Testis (tissue), 3 donors: ENCODE measurements around the gene CYP3A4. TPM values are rescaled to one million over a fixed set of nuclear protein-coding genes. Genes with fewer than 3 reads are reported as not detected.

Experiments
- DNase-seq: peaks from one replicate; pipeline ENCODE4 v3.0.0-alpha.2; 2019
- H3K27ac ChIP-seq, 2 donors: fragments of 200-600 bp; sonication (generic); one replicate each; pipeline ENCODE4 v1.5.1; 2019
- H3K27me3 ChIP-seq: fragments of 200-600 bp; sonication (generic); one replicate; pipeline ENCODE4 v1.5.1; 2019
- H3K36me3 ChIP-seq: fragments of 200-600 bp; sonication (generic); one replicate; pipeline ENCODE4 v1.5.1; 2017; ENCODE audit warnings: low read depth; ENCODE audit errors: missing control alignments
- H3K4me1 ChIP-seq: fragments of 200-600 bp; sonication (generic); one replicate; pipeline ENCODE4 v1.5.1; 2019
- H3K4me3 ChIP-seq, 2 donors: fragments of 200-600 bp; sonication (generic); one replicate each; pipeline ENCODE4 v1.5.1; 2017 to 2019
- H3K9me3 ChIP-seq: fragments of 200-600 bp; sonication (generic); one replicate; pipeline ENCODE4 v1.5.1; 2017
- POLR2A ChIP-seq: fragments of 450-650 bp; IDR thresholded peaks from one replicate; pipeline ENCODE4 v1.6.1; 2017; ENCODE audit warnings: antibody characterized with exemption, mild to moderate bottlenecking, moderate library complexity
- WGBS, 2 donors: methylation state at CpG; one replicate each; pipeline ENCODE4 v1.1.5; 2018; 5-methylcytosine and 5-hydroxymethylcytosine counted together
- intact Hi-C: fragments of 100-400 bp; cut with DNase I; formaldehyde crosslinking; loops from one replicate; pipeline ENCODE4 v1.15.1; 2023; ENCODE audit warnings: low total_unique reads
- polyA plus RNA-seq: library from polyadenylated mRNA; stranded (reverse); fragments of 350-450 nt; fragmentation: Illumina TruSeq; extraction: RNeasy Lipid Tissue Mini Kit (QIAGEN cat#74804); gene quantifications from one replicate; pipeline ENCODE4 v1.2.3, GENCODE V29; 2014; ENCODE audit warnings: low read depth, low replicate concordance; ENCODE audit not compliant: insufficient read depth
- total RNA-seq, 2 donors: library from RNA; depleted of rRNA; stranded (reverse); fragments of >200 nt; gene quantifications; one replicate each; pipeline ENCODE4 v1.2.3, GENCODE V29; 2016
- TF ChIP-seq, protein P1 (sequence below), 3 experiments: fragments of 450-650 bp in 2 of 3; fragments of 200-600 bp in 1 of 3; sonication (generic) in 1 of 3; IDR thresholded peaks; one replicate each; pipeline ENCODE4 v1.5.1; 2016 to 2019; ENCODE audit warnings: antibody characterized with exemption in 3 of 3, mild to moderate bottlenecking in 2 of 3, moderate library complexity in 1 of 3

The CYP3A4 gene
- total and polyA plus RNA-seq, 3 donors from 2014 or later, result 0.34 to 1.8 (median 1.3) TPM

GRCh38 chr7:99793443-99793842 is 9.5 kb upstream of the CYP3A4 start:
- no peaks in the 10 kb centered on the region for H3K36me3 ChIP-seq
- H3K4me1 ChIP-seq, result no peaks in the 10 kb centered on the region
- H3K4me3 ChIP-seq, result no peak overlapping the region
- no peak for DNase-seq
- no peak overlapping the region for H3K27ac ChIP-seq
- no peaks in the 10 kb centered on the region for H3K27me3 ChIP-seq
- 91 to 98% methylated on average over 5 of the region's 5 CpGs for WGBS, 2 donors
- H3K9me3 ChIP-seq, result no peaks in the 10 kb centered on the region
- intact Hi-C loops, result no loop called here
- TF ChIP-seq POLR2A, result no peak
- TF ChIP-seq, protein P1, sequence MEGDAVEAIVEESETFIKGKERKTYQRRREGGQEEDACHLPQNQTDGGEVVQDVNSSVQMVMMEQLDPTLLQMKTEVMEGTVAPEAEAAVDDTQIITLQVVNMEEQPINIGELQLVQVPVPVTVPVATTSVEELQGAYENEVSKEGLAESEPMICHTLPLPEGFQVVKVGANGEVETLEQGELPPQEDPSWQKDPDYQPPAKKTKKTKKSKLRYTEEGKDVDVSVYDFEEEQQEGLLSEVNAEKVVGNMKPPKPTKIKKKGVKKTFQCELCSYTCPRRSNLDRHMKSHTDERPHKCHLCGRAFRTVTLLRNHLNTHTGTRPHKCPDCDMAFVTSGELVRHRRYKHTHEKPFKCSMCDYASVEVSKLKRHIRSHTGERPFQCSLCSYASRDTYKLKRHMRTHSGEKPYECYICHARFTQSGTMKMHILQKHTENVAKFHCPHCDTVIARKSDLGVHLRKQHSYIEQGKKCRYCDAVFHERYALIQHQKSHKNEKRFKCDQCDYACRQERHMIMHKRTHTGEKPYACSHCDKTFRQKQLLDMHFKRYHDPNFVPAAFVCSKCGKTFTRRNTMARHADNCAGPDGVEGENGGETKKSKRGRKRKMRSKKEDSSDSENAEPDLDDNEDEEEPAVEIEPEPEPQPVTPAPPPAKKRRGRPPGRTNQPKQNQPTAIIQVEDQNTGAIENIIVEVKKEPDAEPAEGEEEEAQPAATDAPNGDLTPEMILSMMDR (IDR thresholded peaks at IDR 0.05), result no peak

DNA sequence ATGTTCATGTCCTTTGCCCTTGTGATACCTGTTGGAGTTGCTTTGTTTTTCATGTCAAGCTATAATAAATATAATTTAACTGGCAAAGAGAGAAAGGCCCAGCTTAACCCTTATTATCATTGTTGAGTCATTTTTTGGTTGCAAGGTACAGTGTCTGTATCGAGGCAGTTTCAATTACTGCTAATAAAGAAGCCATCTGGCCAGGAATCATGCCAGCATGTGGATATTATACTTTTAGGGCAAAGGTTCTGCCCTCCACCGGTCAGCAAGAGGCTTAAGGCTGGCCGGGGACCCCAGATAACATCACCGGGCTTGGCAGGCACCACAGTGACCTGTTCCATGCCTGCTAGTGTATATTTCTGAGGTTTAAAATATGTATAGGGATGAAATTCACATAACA is 9.0 kb upstream of the CYP3A4 start:
- 41 to 59% methylated on average over 4 of the region's 4 CpGs for WGBS, 2 donors
- intact Hi-C loops, result no loop called here
- Histone ChIP-seq H3K4me1 (no peaks in the 10 kb centered on the region), H3K36me3 (no peaks in the 10 kb centered on the region), H3K4me3 (no peak overlapping the region), H3K9me3 (no peaks in the 10 kb centered on the region), H3K27me3 (no peaks in the 10 kb centered on the region), H3K27ac (no peak overlapping the region)
- TF ChIP-seq, protein P1 (IDR thresholded peaks at IDR 0.05), result no peak
- no peak for TF ChIP-seq POLR2A
- no peak for DNase-seq

DNA sequence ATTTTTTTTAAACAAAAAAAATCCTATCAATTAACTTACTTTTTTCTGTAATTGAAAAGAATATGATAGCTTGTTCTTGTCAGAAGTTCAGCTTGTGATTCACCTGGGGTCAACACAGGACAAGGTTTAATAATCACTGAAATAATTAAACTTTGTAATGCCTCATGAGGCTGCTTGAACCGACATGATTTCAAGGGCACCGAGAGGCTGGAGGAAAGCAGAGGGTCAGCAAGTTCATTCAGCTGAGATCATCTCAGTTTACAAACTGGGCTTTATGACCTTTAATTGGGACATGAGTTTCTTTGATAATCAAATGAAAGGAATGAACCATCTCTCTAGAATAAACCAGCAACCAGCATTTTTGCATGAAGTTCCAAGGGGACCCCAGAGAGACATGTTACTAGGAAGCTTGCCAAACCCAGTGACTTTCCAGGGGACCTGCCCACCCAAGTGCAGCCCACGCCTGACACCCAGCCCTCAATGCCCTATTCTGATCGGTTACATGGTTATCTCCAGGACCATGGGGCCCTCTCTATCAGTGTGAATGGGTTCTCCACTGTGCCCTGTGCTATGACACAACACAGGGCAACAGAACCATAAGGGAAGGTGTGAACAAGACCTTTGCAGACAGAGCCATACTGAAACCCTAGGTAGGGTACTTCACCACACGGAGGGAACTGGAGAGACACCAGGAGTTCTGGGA is 7.8 kb upstream of the CYP3A4 start:
- intact Hi-C loops, result no loop called here
- Histone ChIP-seq H3K27me3 (no peaks in the 10 kb centered on the region), H3K36me3 (no peaks in the 10 kb centered on the region), H3K9me3 (no peaks in the 10 kb centered on the region), H3K4me3 (no peak overlapping the region), H3K4me1 (no peaks in the 10 kb centered on the region), H3K27ac (no peak overlapping the region)
- TF ChIP-seq, protein P1 (IDR thresholded peaks at IDR 0.05), result no peak
- no peak for TF ChIP-seq POLR2A
- DNase-seq, result no peak
- WGBS, 2 donors, result 53 to 70% methylated on average over 5 of the region's 5 CpGs

DNA sequence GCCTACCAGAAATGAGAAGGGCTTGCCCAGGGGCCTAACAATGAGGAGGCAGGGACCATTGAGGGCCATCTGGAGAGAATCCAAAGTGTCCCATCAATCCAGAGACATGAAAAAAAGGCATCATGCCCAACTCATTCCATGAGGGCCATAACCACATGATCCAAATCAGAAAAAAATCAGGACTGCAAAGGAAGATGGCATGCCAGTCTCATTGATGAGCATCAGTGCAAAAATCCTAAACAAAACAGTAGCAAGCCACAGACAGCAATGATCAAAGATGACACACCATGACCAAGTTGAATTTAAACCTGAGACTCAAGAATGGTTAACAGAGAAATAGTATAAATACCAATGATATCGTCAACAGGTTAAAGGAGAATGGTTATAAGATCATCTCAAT is 7.0 kb upstream of the CYP3A4 start:
- DNase-seq, result no peak
- Histone ChIP-seq H3K4me3 (no peak overlapping the region), H3K27ac (no peak overlapping the region), H3K9me3 (no peaks in the 10 kb centered on the region), H3K4me1 (no peaks in the 10 kb centered on the region), H3K27me3 (no peaks in the 10 kb centered on the region), H3K36me3 (no peaks in the 10 kb centered on the region)
- WGBS, 2 donors, result 77 to 84% methylated on average over 1 of the region's 1 CpG
- intact Hi-C loops, result no loop called here
- TF ChIP-seq POLR2A, result no peak

GRCh38 chr7:99790407-99790806 is 6.4 kb upstream of the CYP3A4 start:
- Histone ChIP-seq H3K4me3 (no peak overlapping the region), H3K4me1 (no peaks in the 10 kb centered on the region), H3K27me3 (no peaks in the 10 kb centered on the region), H3K9me3 (no peaks in the 10 kb centered on the region), H3K36me3 (no peaks in the 10 kb centered on the region), H3K27ac (no peak overlapping the region)
- DNase-seq, result no peak
- intact Hi-C loops, result no loop called here
- WGBS, 2 donors, result 86 to 89% methylated on average over 3 of the region's 3 CpGs
- no peak for TF ChIP-seq POLR2A
- TF ChIP-seq, protein P1 (IDR thresholded peaks at IDR 0.05), result no peak
